GM20431 (cell line): Measurements from ENCODE around the gene PSMC6.

Source experiments
- in situ Hi-C: fragments of 300-500 bp; cut with MseI, MboI; formaldehyde crosslinking; loops from one replicate; pipeline ENCODE4 v1.15.0; 2020; ENCODE audit warnings: low sequenced_read_pairs; ENCODE audit not compliant: unreplicated experiment

PSMC6 gene

DNA sequence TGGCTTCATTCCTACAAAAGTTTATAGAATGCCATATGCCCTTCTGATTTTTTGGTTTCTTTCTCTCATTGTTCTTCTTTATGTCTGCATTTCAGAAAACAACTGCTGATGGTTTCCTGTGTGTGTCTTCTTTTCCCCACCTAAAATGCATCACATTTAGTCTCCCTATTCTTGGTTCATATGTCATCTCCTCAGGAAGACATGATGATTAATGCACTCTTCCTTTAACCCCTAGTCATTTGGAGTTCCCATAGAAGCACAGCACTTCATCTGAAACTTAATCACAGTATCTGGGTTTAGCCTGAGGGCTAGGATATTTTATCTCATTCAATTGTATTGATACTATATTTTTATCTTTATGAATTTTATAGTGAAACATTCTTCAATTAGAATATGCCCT lies 62.9 kb downstream of the PSMC6 start:
- in situ Hi-C loops, result no loop called here

GRCh38 chr14:52776816-52777215 lies 69.8 kb downstream of the PSMC6 start:
- in situ Hi-C loops, result no loop called here
